ENCODE measurements around the gene MUC12.
"Not testable (repeated sequence)": the region's sequence is repeated elsewhere in the genome, so short reads cannot be mapped to it uniquely, and the experiment has no call there.

- TF ChIP-seq CTCF, POLR2A (IDR thresholded peaks at IDR 0.05): not testable (repeated sequence)
Observed at GRCh38 chr7:101002333-101002732, 33.0 kb downstream of the MUC12 start.

Measured in esophagus squamous epithelium (tissue), 4 donors.